ENCODE data around the gene ESF1. TPM values are rescaled to one million over a fixed set of nuclear protein-coding genes. Genes with fewer than 3 reads are reported as not detected.

The ESF1 gene
- total and polyA plus RNA-seq, 2 of the 8 experiments (the other 6 are each of a cell fraction or from before 2014, with no cell fraction given): 1.1 to 32.9 TPM

DNA sequence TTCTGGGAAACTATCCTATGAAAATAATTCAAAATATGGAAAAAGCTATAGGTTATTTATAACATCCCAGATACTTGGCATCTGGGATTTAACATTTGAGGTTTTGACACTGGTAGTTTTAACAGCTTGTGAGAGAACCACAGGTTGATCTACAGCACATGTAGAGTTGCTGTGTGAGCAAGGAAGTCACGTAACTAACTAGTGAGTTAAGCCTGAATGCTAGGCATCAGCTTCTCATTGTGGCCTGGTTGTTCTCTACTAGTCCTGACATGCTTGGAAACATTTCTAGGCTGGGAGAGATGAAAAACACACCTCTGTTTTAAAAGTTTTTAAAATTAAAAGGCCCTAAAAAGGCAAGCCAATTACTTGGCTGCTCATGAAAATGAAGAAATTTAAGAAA lies 28.2 kb downstream of the ESF1 start:
- FAIRE-seq: no peak

More for the DNA sequence above, 28.2 kb downstream of the ESF1 start:
- Histone ChIP-seq H3K79me2 (ENCODE audit: control insufficient read depth in 1 of 2, insufficient read depth in 2 of 2, low read length in 2 of 2) (no peaks in the 10 kb centered on the region; a peak in 1 of 4 replicates), H3K23me2 (ENCODE audit: low read depth, low read length) (no peaks in the 10 kb centered on the region), H3K14ac (ENCODE audit: insufficient read length) (no peak overlapping the region), H3K36me3 (ENCODE audit: control insufficient read depth in 2 of 4, insufficient read depth in 4 of 4, low read length in 3 of 4) (peaks cover 0 to 58% (median 28%) of the 10 kb centered on the region in 4 experiments; a peak in 6 of 8 replicates), H4K20me1 (replicated peaks in 1 of 2; ENCODE audit: control insufficient read depth in 1 of 2, insufficient read depth in 2 of 2, low read length in 2 of 2) (no peaks in the 10 kb centered on the region), H2BK20ac (ENCODE audit: low read length) (no peak overlapping the region), H3K4me1 (replicated peaks in 1 of 4; ENCODE audit: control insufficient read depth in 3 of 4, insufficient read depth in 4 of 4, low read length in 3 of 4) (no peaks in the 10 kb centered on the region), H2AK5ac (ENCODE audit: low read depth, low read length) (no peak overlapping the region), H3K23ac (ENCODE audit: insufficient read length) (no peak overlapping the region), H3K56ac (replicated peaks; ENCODE audit: insufficient read length, low read depth, low read length) (no peak overlapping the region), H3K9me3 (ENCODE audit: insufficient read depth in 2 of 2, low read depth in 1 of 2, low read length in 1 of 2) (no peaks in the 10 kb centered on the region; a peak in 2 of 4 replicates), H2BK12ac (ENCODE audit: low read depth, low read length) (no peak overlapping the region), H3K9ac (replicated peaks in 1 of 4; ENCODE audit: extremely low read depth in 1 of 4, low read depth in 3 of 4, low read length in 3 of 4) (no peak overlapping the region), H3K4ac (replicated peaks; ENCODE audit: insufficient read length, low read depth, low read length) (no peak overlapping the region), H3K18ac (ENCODE audit: extremely low read depth, low read length) (no peak overlapping the region), H2BK120ac (replicated peaks; ENCODE audit: low read depth, low read length) (no peak overlapping the region), H3K4me3 (ENCODE audit: extremely low read depth in 1 of 4, insufficient read depth in 2 of 4, low read depth in 3 of 4, low read length in 4 of 4) (no peak overlapping the region), H4K5ac (ENCODE audit: insufficient read length, low read depth, low read length) (no peak overlapping the region), H4K8ac (ENCODE audit: extremely low read depth, insufficient read depth, low read length) (no peak overlapping the region), H4K91ac (replicated peaks; ENCODE audit: insufficient read length, low read length) (no peak overlapping the region), H2BK5ac (ENCODE audit: low read depth, low read length) (no peak overlapping the region), H3K4me2 (ENCODE audit: insufficient read depth in 1 of 2, low read depth in 2 of 2, low read length in 2 of 2) (no peak overlapping the region), H3K79me1 (ENCODE audit: low read depth, low read length) (no peaks in the 10 kb centered on the region), H2BK15ac (ENCODE audit: low read length) (no peak overlapping the region), H3K27me3 (replicated peaks in 1 of 4; ENCODE audit: control insufficient read depth in 3 of 4, extremely low read depth in 1 of 4, insufficient read depth in 3 of 4, low read length in 3 of 4) (no peaks in the 10 kb centered on the region), H3K27ac (ENCODE audit: low read depth, low read length) (no peak overlapping the region), H2AFZ (ENCODE audit: low read length) (no peak overlapping the region)
- no peak for DNase-seq (ENCODE audit: low read depth in 1 of 2, low spot score in 2 of 2)
- TF ChIP-seq KDM5A (IDR thresholded peaks at IDR 0.05; ENCODE audit: low read length) (no peak), GABPA (IDR thresholded peaks at IDR 0.05; ENCODE audit: borderline replicate concordance, insufficient read depth, low read length) (no peak), SUZ12 (IDR thresholded peaks at IDR 0.05; ENCODE audit: low read length) (no peak), ASH2L (IDR thresholded peaks at IDR 0.05; ENCODE audit: low read length) (no peak), FOSL1 (IDR thresholded peaks at IDR 0.05; ENCODE audit: insufficient read depth, low read depth, low read length) (no peak), CTBP2 (IDR thresholded peaks at IDR 0.05; ENCODE audit: borderline replicate concordance, insufficient read depth, insufficient read length, low read length) (no peak), SIX5 (IDR thresholded peaks at IDR 0.05; ENCODE audit: low read depth, low read length) (no peak), TCF12 (IDR thresholded peaks at IDR 0.05; ENCODE audit: low read depth, low read length) (no peak), POU5F1 (IDR thresholded peaks at IDR 0.05; ENCODE audit: low read depth, low read length) (no peak), ATF3 (IDR thresholded peaks at IDR 0.05; ENCODE audit: insufficient read depth, low read depth, low read length) (no peak), SIN3A (conservative IDR thresholded peaks at IDR 0.05 in 1 of 2, IDR thresholded peaks at IDR 0.05 in 1 of 2; ENCODE audit: low read depth in 1 of 2, low read length in 2 of 2) (no peak), RFX5 (IDR thresholded peaks at IDR 0.05; ENCODE audit: borderline replicate concordance, low read depth, low read length) (no peak), KDM4A (IDR thresholded peaks at IDR 0.05; ENCODE audit: low read depth, low read length, severe bottlenecking) (no peak), BCL11A (IDR thresholded peaks at IDR 0.05; ENCODE audit: low read depth in 2 of 2, low read length in 2 of 2) (no peak)
- ChIA-PET CTCF (ENCODE audit: partially characterized antibody) (interaction anchor here (0.6 to 1.5 kb wide), 4 partner anchors 16 to 1170 kb away, joined by 3 to 5 read pairs (median 3); partner anchors contain the start of genes ESF1 and NDUFAF5), POLR2A (ENCODE audit: partially characterized antibody) (no interaction called here)
- 95% methylated on average over 1 of the region's 1 CpG; no CpG with 5 or more reads in 1 of the 2 experiments for WGBS, 2 experiments (ENCODE audit: extremely low coverage in 1 of 2, insufficient coverage in 1 of 2, insufficient read length in 1 of 2, insufficient replicate concordance in 2 of 2, low coverage in 1 of 2, low lambda C conversion rate in 2 of 2, missing lambda C conversion rate in 1 of 2)

All from H1 (cell line).